H9 (cell line): ENCODE measurements around the gene PTTG1IP. TPM values are rescaled to one million over a fixed set of nuclear protein-coding genes. Genes with fewer than 3 reads are reported as not detected.
A peak's percentile ranks its signal among the peaks of the same experiment; 100 is the strongest.

Experiments used
- DNase-seq: peaks from one replicate; pipeline ENCODE4 v3.0.0-alpha.2; 2017
- H2AFZ ChIP-seq: one replicate; pipeline ENCODE4 v1.6.1; 2013; ENCODE audit warnings: mild to moderate bottlenecking, low read length, control low read depth, moderate library complexity
- H2AK5ac ChIP-seq: 2 replicates; pipeline ENCODE4 v1.6.1; 2013; ENCODE audit warnings: low read length, control low read depth, mixed read lengths; ENCODE audit not compliant: insufficient read length
- H2BK120ac ChIP-seq: one replicate; pipeline ENCODE4 v1.6.1; 2013; ENCODE audit warnings: low read depth, mild to moderate bottlenecking, low read length, control low read depth, inconsistent platforms; ENCODE audit not compliant: poor library complexity, severe bottlenecking
- H2BK12ac ChIP-seq: 2 replicates; pipeline ENCODE4 v1.6.1; 2013; ENCODE audit warnings: low read length, control low read depth, mixed read lengths, low read depth; ENCODE audit not compliant: insufficient read length
- H2BK15ac ChIP-seq: 2 replicates; pipeline ENCODE4 v1.6.1; 2013; ENCODE audit warnings: low read depth, low read length, control low read depth
- H2BK20ac ChIP-seq: one replicate; pipeline ENCODE4 v1.6.1; 2013; ENCODE audit warnings: low read depth, mild to moderate bottlenecking, low read length, control low read depth, inconsistent platforms; ENCODE audit not compliant: poor library complexity, severe bottlenecking
- H2BK5ac ChIP-seq: 2 replicates; pipeline ENCODE4 v1.6.1; 2013; ENCODE audit warnings: low read length, control low read depth, mixed read lengths; ENCODE audit not compliant: insufficient read length
- H3K14ac ChIP-seq: 2 replicates; pipeline ENCODE4 v1.6.1; 2013; ENCODE audit warnings: low read length, control low read depth; ENCODE audit not compliant: insufficient read depth
- H3K18ac ChIP-seq: 2 replicates; pipeline ENCODE4 v1.6.1; 2013; ENCODE audit warnings: low read depth, mild to moderate bottlenecking, mixed read lengths, low read length, control low read depth; ENCODE audit not compliant: insufficient read length
- H3K23ac ChIP-seq: 2 replicates; pipeline ENCODE4 v1.6.1; 2013; ENCODE audit warnings: low read length, control low read depth, mixed read lengths, low read depth; ENCODE audit not compliant: insufficient read length
- H3K23me2 ChIP-seq: 2 replicates; pipeline ENCODE4 v1.6.1; 2013; ENCODE audit warnings: low read depth, mild to moderate bottlenecking, mixed read lengths, low read length, control low read depth; ENCODE audit not compliant: insufficient read length, poor library complexity, severe bottlenecking
- H3K27ac ChIP-seq: 2 replicates; pipeline ENCODE4 v1.5.1; 2013; ENCODE audit warnings: low read length, control low read depth, mixed read lengths, low read depth; ENCODE audit not compliant: insufficient read length
- H3K27me3 ChIP-seq: 2 replicates; pipeline ENCODE4 v1.6.1; 2013; ENCODE audit warnings: low read length, control low read depth, inconsistent platforms; ENCODE audit not compliant: insufficient read depth
- H3K4ac ChIP-seq: 2 replicates; pipeline ENCODE4 v1.6.1; 2013; ENCODE audit warnings: low read depth, mild to moderate bottlenecking, control low read depth, inconsistent platforms, low read length, moderate library complexity
- H3K4me1 ChIP-seq: 2 replicates; pipeline ENCODE4 v1.6.1; 2013; ENCODE audit warnings: low read length, control low read depth, inconsistent platforms; ENCODE audit not compliant: insufficient read depth
- H3K4me2 ChIP-seq: 2 replicates; pipeline ENCODE4 v1.6.1; 2013; ENCODE audit warnings: low read length, control low read depth, mixed read lengths; ENCODE audit not compliant: insufficient read length, insufficient read depth
- H3K56ac ChIP-seq: 2 replicates; pipeline ENCODE4 v1.6.1; 2013; ENCODE audit warnings: low read depth, mild to moderate bottlenecking, mixed read lengths, low read length, control low read depth; ENCODE audit not compliant: insufficient read length
- H3K79me1 ChIP-seq: 2 replicates; pipeline ENCODE4 v1.6.1; 2013; ENCODE audit warnings: low read depth, mild to moderate bottlenecking, moderate library complexity, low read length, control low read depth, inconsistent platforms; ENCODE audit not compliant: insufficient read depth, poor library complexity, severe bottlenecking
- H3K79me2 ChIP-seq: 2 replicates; pipeline ENCODE4 v1.6.1; 2013; ENCODE audit warnings: low read length, control low read depth, inconsistent platforms; ENCODE audit not compliant: insufficient read depth
- H3K9ac ChIP-seq: 2 replicates; pipeline ENCODE4 v1.6.1; 2013; ENCODE audit warnings: low read length, control low read depth, mixed read lengths; ENCODE audit not compliant: insufficient read length; ENCODE audit errors: extremely low read depth
- H3K9me3 ChIP-seq: one replicate; pipeline ENCODE4 v1.6.1; 2013; ENCODE audit warnings: low read depth, low read length, inconsistent platforms; ENCODE audit not compliant: control insufficient read depth
- H3T11ph ChIP-seq: one replicate; pipeline ENCODE4 v1.6.1; 2013; ENCODE audit warnings: mild to moderate bottlenecking, low read length, control low read depth, inconsistent platforms
- H4K20me1 ChIP-seq: one replicate; pipeline ENCODE4 v1.6.1; 2013; ENCODE audit not compliant: control insufficient read depth, insufficient read length, insufficient read depth
- H4K5ac ChIP-seq: 2 replicates; pipeline ENCODE4 v1.6.1; 2013; ENCODE audit warnings: low read depth, mild to moderate bottlenecking, mixed read lengths, low read length, control low read depth; ENCODE audit not compliant: insufficient read length
- H4K8ac ChIP-seq: replicated peaks from 2 replicates; pipeline ENCODE4 v1.6.1; 2013; ENCODE audit warnings: low read length, control low read depth, mixed read lengths, low read depth; ENCODE audit not compliant: insufficient read length
- H4K91ac ChIP-seq: 2 replicates; pipeline ENCODE4 v1.6.1; 2013; ENCODE audit warnings: low read depth, mild to moderate bottlenecking, moderate library complexity, mixed read lengths, low read length, control low read depth; ENCODE audit not compliant: insufficient read length
- H3K27ac Mint-ChIP-seq, 3 experiments: 2 replicates in 2 of 3; 3 replicates in 1 of 3; pipeline ENCODE4 v1.8.0; 2020 to 2021; ENCODE audit warnings: mixed read lengths in 3 of 3, mild to moderate bottlenecking in 1 of 3, moderate library complexity in 1 of 3
- H3K27me3 Mint-ChIP-seq: 2 replicates; pipeline ENCODE4 v1.8.0; 2021; ENCODE audit warnings: low read depth, mild to moderate bottlenecking, moderate library complexity, mixed read lengths
- H3K36me3 Mint-ChIP-seq, 3 experiments: 2 replicates in 2 of 3; 3 replicates in 1 of 3; pipeline ENCODE4 v1.8.0; 2020 to 2021; ENCODE audit warnings: low read depth in 3 of 3, mixed read lengths in 3 of 3; ENCODE audit not compliant: insufficient read depth in 1 of 3
- H3K4me1 Mint-ChIP-seq, 2 experiments: 2 replicates each; pipeline ENCODE4 v1.8.0; 2020; ENCODE audit warnings: mixed read lengths in 2 of 2
- H3K4me3 Mint-ChIP-seq, 2 experiments: 2 replicates in 1 of 2; 3 replicates in 1 of 2; pipeline ENCODE4 v1.8.0; 2020 to 2021; ENCODE audit warnings: mild to moderate bottlenecking in 2 of 2, mixed read lengths in 2 of 2, moderate library complexity in 1 of 2
- H3K9me3 Mint-ChIP-seq, 2 experiments: 2 replicates in 1 of 2; 3 replicates in 1 of 2; pipeline ENCODE4 v1.8.0; 2020; ENCODE audit warnings: mild to moderate bottlenecking in 2 of 2, mixed read lengths in 2 of 2, moderate library complexity in 1 of 2
- CTCF ChIP-seq: fragments of 200-600 bp; sonication (generic); conservative IDR thresholded peaks from 3 replicates; pipeline ENCODE4 v1.8.0; 2021; ENCODE audit warnings: antibody characterized with exemption, mild to moderate bottlenecking
- WGBS: extraction: QIAGEN DNeasy Blood & Tissue Kit; methylation state at CpG from one replicate; pipeline ENCODE4 v1.1.7; 2013; ENCODE audit warnings: missing lambda C conversion rate, low lambda C conversion rate, mixed read lengths; ENCODE audit not compliant: insufficient read length; ENCODE audit errors: extremely low coverage; 5-methylcytosine and 5-hydroxymethylcytosine counted together
- total RNA-seq: library from RNA; stranded (reverse); gene quantifications from 2 replicates; pipeline ENCODE4 v1.2.1, GENCODE V29; 2021

PTTG1IP gene
- total RNA-seq, 1 experiment from 2014 or later = 107 TPM

GRCh38 chr21:44810779-44811178 lies 62.7 kb downstream of the PTTG1IP start:
- TF ChIP-seq CTCF = no peak
- no peaks in the 10 kb centered on the region for H3K27me3 ChIP-seq
- H4K5ac ChIP-seq = no peak overlapping the region
- H3K4me2 ChIP-seq = no peak overlapping the region
- no peak overlapping the region for H4K91ac ChIP-seq
- no CpG with 5 or more reads among the region's 6 CpGs for WGBS
- H3K56ac ChIP-seq = no peak overlapping the region
- peaks cover 2% of the 10 kb centered on the region for H3K79me1 ChIP-seq
- H2AK5ac ChIP-seq = no peak overlapping the region
- Mint-ChIP-seq H3K27ac (peak overlapping the region in 1 of 3 experiments; percentile 96; a peak in 1 of 7 replicates), H3K4me1 (peaks cover 11 to 14% of the 10 kb centered on the region in 2 experiments), H3K4me3 (no peak overlapping the region), H3K9me3 (no peaks in the 10 kb centered on the region), H3K36me3 (peaks cover 12 to 52% (median 36%) of the 10 kb centered on the region in 3 experiments; a peak in 5 of 7 replicates), H3K27me3 (no peaks in the 10 kb centered on the region; the same call in 1 of the 2 replicates)
- no peaks in the 10 kb centered on the region for H4K20me1 ChIP-seq
- no peak overlapping the region for H2BK15ac ChIP-seq
- no peak for DNase-seq
- H2BK12ac ChIP-seq = no peak overlapping the region
- no peak overlapping the region for H3K9ac ChIP-seq
- H3K79me2 ChIP-seq = peaks cover 2% of the 10 kb centered on the region; the same call in 1 of the 2 replicates
- no peak overlapping the region for H2BK20ac ChIP-seq
- H3K4me1 ChIP-seq = no peaks in the 10 kb centered on the region
- H3K18ac ChIP-seq = no peak overlapping the region
- no peak overlapping the region for H3K27ac ChIP-seq
- H3K23ac ChIP-seq = no peak overlapping the region
- H2BK5ac ChIP-seq = no peak overlapping the region
- no peak overlapping the region for H3T11ph ChIP-seq
- no peak overlapping the region for H3K4ac ChIP-seq
- H3K9me3 ChIP-seq = no peaks in the 10 kb centered on the region
- no peaks in the 10 kb centered on the region for H3K23me2 ChIP-seq
- H2BK120ac ChIP-seq = no peak overlapping the region
- H2AFZ ChIP-seq = no peak overlapping the region
- no peak overlapping the region for H3K14ac ChIP-seq
- no peak overlapping the region for H4K8ac ChIP-seq
